HG02884 (cell line): ENCODE measurements around the gene RPE65.
"Not testable (repeated sequence)": the region's sequence is repeated elsewhere in the genome, so short reads cannot be mapped to it uniquely, and the experiment has no call there.

ENCODE experiments used
- ATAC-seq: cut with Tn5 transposase; IDR thresholded peaks from one replicate; pipeline ENCODE4 v1.9.1; 2021; ENCODE audit warnings: mild to moderate bottlenecking, moderate library complexity; ENCODE audit not compliant: unreplicated experiment

Gene RPE65

GRCh38 chr1:68449901-68450300 is at the start of gene RPE65:
RPE65 (minus strand) TSS chr1:68449954; CDS start chr1:68449905, 49 bp downstream.
- ATAC-seq, result no peak

GRCh38 chr1:68497358-68497698 is 47.6 kb upstream of the RPE65 start:
- peak; percentile 20 for ATAC-seq

DNA sequence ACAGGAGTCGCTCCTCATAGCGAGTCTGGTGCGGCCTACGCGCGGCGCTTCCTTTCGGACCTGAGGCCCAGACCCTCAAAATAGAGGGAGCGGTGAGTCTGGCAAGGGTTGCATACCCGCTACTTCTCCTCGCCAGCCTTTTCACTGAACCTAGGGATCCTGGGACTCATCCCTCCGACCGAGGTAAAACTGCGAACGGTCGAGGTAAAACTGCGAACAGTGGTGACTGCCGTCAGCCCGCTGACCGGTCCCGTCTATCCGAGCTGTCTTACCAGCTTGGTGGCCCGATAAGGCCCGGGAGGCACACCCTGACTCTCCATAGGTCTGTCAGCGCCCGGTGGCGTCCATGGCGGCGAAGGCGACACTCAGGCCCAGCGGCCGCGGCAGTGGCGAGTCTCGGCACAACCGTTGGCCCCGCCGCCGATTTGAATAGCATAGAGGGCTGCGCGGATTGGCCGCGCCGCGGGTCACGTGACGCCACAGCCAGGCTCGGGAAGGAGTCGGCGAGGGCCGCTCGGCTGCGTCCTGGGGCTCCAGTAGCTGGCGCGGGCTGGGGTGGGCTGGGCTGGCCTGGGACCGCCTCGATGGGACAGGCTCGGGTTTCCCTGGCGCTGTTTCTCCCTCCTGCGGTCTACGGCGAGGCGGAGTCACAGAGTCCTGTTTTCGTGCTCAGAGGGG is 47.1 kb upstream of the RPE65 start, which contains the start of gene DEPDC1:
Gene DEPDC1, minus strand, starts transcription at position 403 of the 678 bp plus-strand sequence. Its CDS starts 83 bp downstream, at position 320.
- peak; percentile 94 for ATAC-seq

DNA sequence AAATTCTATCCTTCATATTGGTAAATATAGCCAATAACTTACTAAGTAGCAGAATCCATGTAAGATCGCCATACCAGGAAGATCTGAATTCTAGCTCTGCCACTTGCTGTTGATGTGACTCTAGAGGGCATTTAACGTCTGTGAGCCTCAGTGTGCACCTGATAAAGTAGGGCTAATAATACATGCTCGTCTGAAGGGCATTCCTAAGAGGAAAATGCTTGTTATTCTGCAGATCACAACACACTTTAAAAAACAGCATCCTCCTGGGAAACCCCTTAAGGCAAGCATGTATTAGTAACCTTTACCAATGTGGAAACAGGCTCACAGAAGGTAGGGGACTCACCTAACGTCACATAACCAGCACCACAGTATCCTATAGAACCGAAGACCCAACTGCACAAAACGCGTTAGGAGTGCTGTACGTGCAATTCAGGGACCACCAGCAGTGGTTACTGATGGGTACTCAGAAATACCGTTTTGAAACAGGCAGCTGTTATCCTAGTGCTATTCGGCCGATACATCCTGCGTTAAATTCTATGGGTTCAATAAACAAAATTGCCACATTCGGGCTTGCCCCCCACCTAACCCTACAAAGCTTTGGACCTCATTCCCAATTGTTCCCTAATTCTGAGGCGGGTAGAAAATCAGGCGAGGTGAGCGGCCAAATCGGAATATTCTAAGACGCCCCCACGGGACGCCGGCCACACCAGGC is 46.4 kb upstream of the RPE65 start:
- ATAC-seq, result peak; percentile 16

DNA sequence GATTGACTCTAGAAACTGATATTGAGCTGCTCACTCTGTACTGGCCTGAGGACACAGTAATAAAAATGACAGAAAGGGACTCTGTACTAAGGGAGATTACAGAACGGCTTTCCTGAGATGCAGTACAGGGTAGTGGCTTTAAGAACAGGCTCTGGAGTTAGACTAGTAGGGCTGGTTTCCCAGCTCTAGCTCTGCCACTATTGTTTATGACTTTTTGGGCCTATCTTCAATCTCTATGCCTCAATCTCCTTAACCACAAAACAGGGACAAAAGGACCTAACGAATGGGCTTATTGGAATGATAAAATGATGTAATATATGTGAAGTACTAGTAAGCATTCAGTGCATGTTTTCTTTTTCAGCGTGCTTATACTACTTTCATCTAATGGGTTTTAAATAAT is 45.8 kb upstream of the RPE65 start:
- no peak for ATAC-seq

- no peak for ATAC-seq
These were observed 43.4 kb upstream of the RPE65 start for GRCh38 chr1:68493193-68493592.

- ATAC-seq, result not testable (repeated sequence)
These were observed 42.5 kb upstream of the RPE65 start for GRCh38 chr1:68492255-68492654.

DNA sequence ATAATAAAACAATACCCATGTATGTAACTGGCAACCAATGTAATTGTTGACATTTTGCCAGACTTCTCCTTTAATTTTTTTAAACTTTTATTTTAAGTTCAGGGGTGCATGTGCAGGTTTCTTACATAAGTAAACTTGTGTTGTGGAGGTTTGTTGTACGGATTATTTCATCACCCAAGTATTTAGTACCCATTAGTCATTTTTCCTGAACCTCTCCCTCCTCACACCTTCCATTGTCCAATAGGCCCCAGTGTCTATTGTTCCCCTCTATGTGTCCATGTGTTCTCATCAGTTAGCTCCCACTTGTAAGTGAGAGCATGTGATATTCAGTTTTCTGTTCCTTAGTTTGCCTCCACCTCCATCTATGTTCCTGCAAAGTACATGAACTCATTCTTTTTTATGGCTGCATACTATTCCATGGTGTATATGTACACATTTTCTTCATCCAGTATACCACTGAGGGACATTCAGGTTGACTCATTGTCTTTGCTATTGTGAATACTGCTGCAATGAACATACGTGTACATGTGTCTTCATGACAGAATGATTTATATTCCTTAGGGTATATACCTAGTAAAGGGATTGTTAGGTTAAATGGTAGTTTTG is 40.4 kb upstream of the RPE65 start:
- no peak for ATAC-seq

DNA sequence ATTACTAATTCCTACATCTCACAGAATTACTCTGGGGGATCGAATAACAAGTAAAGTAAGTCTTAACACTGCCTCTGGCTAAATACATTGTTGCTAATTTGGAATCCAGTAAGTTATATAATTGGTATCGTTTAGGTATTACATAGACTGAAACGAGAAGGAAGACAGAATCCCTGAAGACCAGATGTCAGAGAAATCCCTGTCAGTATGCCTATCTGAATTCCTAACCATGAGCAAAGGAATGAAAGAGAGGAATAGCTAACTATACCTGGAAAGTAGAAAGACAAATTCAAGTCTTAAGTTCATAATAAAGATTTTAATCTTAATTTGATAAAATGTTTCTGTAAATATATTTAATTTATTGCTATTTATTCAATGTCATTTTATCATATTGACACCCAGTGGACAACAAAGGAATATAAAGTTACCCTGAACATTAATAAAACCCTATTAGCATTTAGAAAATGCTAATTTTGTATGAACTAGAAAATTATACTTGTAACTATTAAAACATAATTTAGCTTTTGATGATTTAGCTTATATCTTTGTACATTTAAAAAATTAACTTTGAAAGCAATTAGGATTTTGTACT is 35.8 kb upstream of the RPE65 start:
- no peak for ATAC-seq

- no peak for ATAC-seq
These were observed 34.9 kb upstream of the RPE65 start for GRCh38 chr1:68484618-68485017.

DNA sequence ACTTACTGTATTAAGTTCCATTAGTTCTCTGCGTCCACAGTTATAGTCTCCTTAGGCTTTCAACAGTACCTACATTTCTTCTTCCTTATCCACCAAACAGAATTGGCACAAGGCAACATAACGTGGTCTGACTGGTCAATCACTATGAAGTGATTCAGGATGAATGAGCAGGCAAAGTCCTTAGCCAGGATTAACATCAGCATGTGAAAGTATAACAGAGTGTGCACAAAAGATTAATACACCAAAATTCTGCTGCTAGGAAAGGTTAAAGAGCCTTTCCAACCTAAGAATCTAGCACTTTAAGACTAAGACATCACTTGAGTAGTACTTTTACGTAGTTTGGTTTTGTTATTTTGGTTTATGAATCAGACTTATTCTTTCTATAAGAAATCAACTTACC is 31.3 kb upstream of the RPE65 start:
- no peak for ATAC-seq

DNA sequence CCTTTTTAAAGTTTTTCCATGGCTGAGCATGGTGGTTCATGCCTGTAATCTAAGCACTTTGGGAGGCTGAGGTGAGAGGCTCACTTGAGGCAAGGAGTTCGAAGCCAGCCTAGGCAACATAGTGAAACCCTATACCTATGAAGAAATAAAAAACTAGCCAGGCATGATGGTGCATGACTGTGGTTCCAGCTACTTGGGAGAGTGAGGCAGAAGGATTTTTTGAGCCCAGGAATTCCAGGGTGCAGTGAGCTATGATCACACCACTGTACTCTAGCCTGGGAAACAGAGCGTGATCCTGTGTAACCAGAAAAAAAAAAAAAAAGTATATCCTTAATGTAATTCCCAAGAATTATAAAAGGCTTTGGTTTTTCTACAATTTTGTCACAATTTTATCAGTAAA is 29.7 kb upstream of the RPE65 start:
- ATAC-seq, result no peak

DNA sequence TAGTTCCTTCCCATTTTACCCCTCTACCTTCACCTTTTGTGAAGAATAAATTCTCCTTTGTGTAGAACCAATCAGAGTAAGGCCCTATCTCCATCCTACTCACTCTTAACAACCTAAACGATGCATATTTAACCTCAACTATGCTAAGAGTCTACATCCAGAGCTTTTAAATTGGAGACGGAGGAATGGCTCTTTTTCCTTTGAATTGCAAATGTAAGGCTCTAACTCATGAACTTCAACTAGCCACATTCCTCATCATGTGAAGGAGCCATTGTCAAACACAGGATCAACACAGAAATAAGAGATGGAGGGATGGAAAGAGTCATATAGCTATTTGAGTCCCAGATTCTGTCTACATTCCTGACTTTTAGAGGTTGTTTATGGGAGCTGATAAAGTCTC is 28.9 kb upstream of the RPE65 start:
- ATAC-seq, result no peak

- not testable (repeated sequence) for ATAC-seq
These were observed 26.9 kb upstream of the RPE65 start for GRCh38 chr1:68476626-68477025.

DNA sequence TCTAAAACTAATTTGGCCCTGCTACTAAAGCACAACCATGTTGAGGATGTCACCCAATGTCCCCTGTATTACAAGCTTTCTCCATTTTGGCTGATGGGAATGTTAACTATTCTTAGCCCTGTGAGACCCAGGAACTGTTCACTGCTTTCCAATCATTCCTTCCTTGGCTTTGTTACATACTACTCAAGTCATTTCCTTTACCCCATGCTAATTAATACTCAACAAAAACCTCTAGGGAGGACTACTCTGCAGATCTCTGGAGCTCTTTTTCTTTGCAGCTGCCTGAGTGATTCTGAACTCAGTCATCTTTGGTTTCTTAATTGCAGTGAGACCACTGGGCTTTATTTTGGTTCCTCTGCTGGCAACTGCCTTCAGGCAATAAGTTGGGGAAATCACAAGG is 23.3 kb upstream of the RPE65 start:
- no peak for ATAC-seq

DNA sequence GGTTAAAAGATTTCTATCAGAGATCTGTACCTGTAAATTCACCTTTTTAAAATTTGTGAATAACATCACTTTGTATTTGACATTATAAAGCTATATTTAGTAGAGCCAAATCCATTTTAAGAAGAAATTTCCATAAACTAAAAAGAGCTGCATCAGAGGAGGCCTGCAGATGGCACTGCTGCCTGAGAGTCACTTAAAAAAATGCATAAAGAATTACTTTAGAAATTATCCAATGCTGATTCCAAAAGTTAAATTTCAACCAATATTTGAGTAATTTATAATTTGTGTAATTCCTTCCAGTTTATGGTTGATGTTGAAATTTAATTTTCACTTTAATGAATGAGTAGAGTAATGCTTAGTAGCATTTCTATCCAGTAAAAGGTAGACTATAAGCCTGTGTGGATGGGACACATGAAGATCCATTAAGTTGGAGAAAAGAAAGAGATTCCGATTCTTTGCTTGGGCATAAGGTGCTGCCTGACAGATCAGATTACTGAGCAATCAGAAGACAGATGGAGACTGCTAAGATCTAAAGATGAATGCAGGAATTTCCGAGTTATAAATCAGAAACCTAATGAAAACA is 20.7 kb upstream of the RPE65 start:
- no peak for ATAC-seq

DNA sequence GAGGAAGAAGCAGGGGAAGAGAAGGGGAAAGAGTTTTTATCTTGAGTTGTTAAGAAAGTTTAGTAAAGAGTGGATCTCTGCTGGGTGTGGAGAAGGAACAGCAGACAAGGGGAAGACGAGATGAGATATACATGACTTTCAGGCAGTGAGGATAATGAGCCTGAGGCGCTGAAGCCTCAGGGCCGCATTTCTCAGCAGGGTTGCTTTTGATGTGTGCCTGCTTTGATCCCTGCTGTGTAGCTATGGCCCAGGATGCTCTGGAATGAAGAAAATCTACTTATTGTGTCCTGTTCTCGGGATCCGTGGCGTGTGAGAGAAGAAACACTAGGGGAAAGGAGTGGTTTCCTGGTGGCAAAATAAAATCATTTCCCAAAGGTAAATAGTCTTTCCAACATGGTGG is 15.1 kb upstream of the RPE65 start:
- ATAC-seq, result no peak

- ATAC-seq, result no peak
These were observed 11.2 kb upstream of the RPE65 start for GRCh38 chr1:68460935-68461334.

- ATAC-seq, result no peak
These were observed 10.0 kb upstream of the RPE65 start for GRCh38 chr1:68459796-68460195.

DNA sequence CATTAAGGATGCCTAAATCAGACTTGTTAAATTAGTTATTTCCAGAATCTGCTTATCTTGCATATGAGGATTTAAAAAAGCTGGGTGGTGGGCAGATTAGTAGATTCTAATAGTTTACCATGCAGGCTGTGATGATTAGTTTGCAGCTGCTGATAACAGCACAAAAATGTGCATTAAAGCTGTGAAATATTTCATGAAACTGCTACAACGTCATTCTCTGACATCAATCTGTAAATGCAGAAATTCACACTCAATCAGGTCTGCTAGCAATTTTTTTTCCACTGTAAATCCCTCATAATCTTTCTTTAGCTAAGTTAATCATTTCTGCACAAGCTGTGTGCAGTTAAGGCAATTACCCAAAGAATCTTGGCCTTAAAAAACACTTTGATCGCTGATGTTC is 9.3 kb upstream of the RPE65 start:
- ATAC-seq, result no peak

- ATAC-seq, result no peak
These were observed 6.4 kb upstream of the RPE65 start for GRCh38 chr1:68456202-68456601.
